B cell (primary cell): Measurements from ENCODE around the gene SCARB1. TPM values are rescaled to one million over a fixed set of nuclear protein-coding genes. Genes with fewer than 3 reads are reported as not detected.

Experiments used
- ATAC-seq: fragments of 200-7000 bp; cut with Tn5 transposase; one replicate; pipeline ENCODE4 v1.10.0; 2021; ENCODE audit warnings: low read depth, mild to moderate bottlenecking, moderate number of reproducible peaks, moderate library complexity
- CTCF ChIA-PET: fragments of 350-600 bp; sonication (Branson Sonifier 250); formaldehyde crosslinking; loops from one replicate; lab custom pipeline; 2021; ENCODE audit warnings: antibody characterized with exemption, inconsistent platforms; lab: Charles Lee
- POLR2A ChIA-PET: fragments of 350-600 bp; sonication (Branson Sonifier 250); formaldehyde crosslinking; loops from one replicate; lab custom pipeline; 2021; ENCODE audit warnings: antibody characterized with exemption; lab: Charles Lee
- DNase-seq: peaks from one replicate; pipeline ENCODE4 v3.0.0; 2013
- H2AFZ ChIP-seq: 2 replicates; pipeline ENCODE4 v1.6.1; 2012; ENCODE audit warnings: mild to moderate bottlenecking, low read depth, low read length; ENCODE audit not compliant: insufficient read depth, poor library complexity, severe bottlenecking
- H3K27ac ChIP-seq, 2 donors: 1 replicate in 1 of 2; 2 replicates in 1 of 2; pipeline ENCODE4 v1.5.1; 2012 to 2013; ENCODE audit warnings: low read length in 2 of 2, mild to moderate bottlenecking in 2 of 2, moderate library complexity in 1 of 2
- H3K27me3 ChIP-seq, 4 experiments: fragments of 200-600 bp in 1 of 4; sonication (generic) in 1 of 4; replicated peaks in 1 of 4; 1 replicate in 2 of 4; 2 replicates in 2 of 4; pipeline versions ENCODE4 v1.6.1 to v1.7.0; 2013 to 2016; ENCODE audit warnings: low read length in 3 of 4, mild to moderate bottlenecking in 2 of 4, mixed read lengths in 1 of 4, moderate library complexity in 1 of 4; ENCODE audit not compliant: insufficient read depth in 4 of 4, control insufficient read depth in 3 of 4; ENCODE audit errors: control extremely low read depth in 1 of 4
- H3K36me3 ChIP-seq, 2 experiments: replicated peaks in 1 of 2; 1 replicate in 1 of 2; 2 replicates in 1 of 2; pipeline versions ENCODE4 v1.6.1 to v1.7.1; 2013; ENCODE audit warnings: low read length in 1 of 2; ENCODE audit not compliant: insufficient read depth in 2 of 2, control insufficient read depth in 1 of 2; ENCODE audit errors: control extremely low read depth in 1 of 2, extremely low read depth in 1 of 2
- H3K4me1 ChIP-seq, 2 donors: fragments of 200-600 bp in 1 of 2; sonication (generic) in 1 of 2; 1 replicate in 1 of 2; 2 replicates in 1 of 2; pipeline versions ENCODE4 v1.5.1 to v1.6.1; 2013 to 2017; ENCODE audit warnings: low read length in 2 of 2; ENCODE audit not compliant: control insufficient read depth in 2 of 2, insufficient read depth in 2 of 2
- H3K4me2 ChIP-seq: replicated peaks from 2 replicates; pipeline ENCODE3; 2012; ENCODE audit warnings: mild to moderate bottlenecking, low read depth, low read length; ENCODE audit not compliant: poor library complexity, severe bottlenecking
- H3K4me3 ChIP-seq, 5 experiments: fragments of 200-600 bp in 1 of 5; sonication (generic) in 1 of 5; 1 replicate in 3 of 5; 2 replicates in 2 of 5; pipeline versions ENCODE4 v1.5.1 to v1.7.0; 2011 to 2016; ENCODE audit warnings: low read length in 4 of 5, mild to moderate bottlenecking in 4 of 5, low read depth in 2 of 5, control low read depth in 1 of 5, moderate library complexity in 1 of 5; ENCODE audit not compliant: insufficient read depth in 1 of 5; ENCODE audit errors: control extremely low read depth in 1 of 5, extremely low read depth in 1 of 5
- H3K79me2 ChIP-seq: fragments of 200-600 bp; sonication (generic); one replicate; pipeline ENCODE4 v1.6.0; 2016; ENCODE audit warnings: low read length; ENCODE audit not compliant: control insufficient read depth, insufficient read depth
- H3K9ac ChIP-seq: fragments of 200-600 bp; sonication (generic); 2 replicates; pipeline ENCODE4 v1.6.1; 2017; ENCODE audit warnings: mild to moderate bottlenecking, low read length, moderate library complexity
- H3K9me3 ChIP-seq, 3 donors: one replicate each; pipeline versions ENCODE4 v1.6.1 to v1.7.1; 2013; ENCODE audit warnings: low read length in 2 of 3; ENCODE audit not compliant: control insufficient read depth in 2 of 3, insufficient read depth in 1 of 3; ENCODE audit errors: control extremely low read depth in 1 of 3
- H4K20me1 ChIP-seq: 2 replicates; pipeline ENCODE4 v1.6.0; 2012; ENCODE audit warnings: mild to moderate bottlenecking, low read length; ENCODE audit not compliant: insufficient read depth, control insufficient read depth, poor library complexity, severe bottlenecking
- H3K27ac Mint-ChIP-seq: one replicate; pipeline ENCODE4 v1.8.0; 2021; ENCODE audit warnings: mixed read lengths
- H3K27me3 Mint-ChIP-seq: one replicate; pipeline ENCODE4 v1.8.0; 2021; ENCODE audit warnings: mixed read lengths
- H3K4me1 Mint-ChIP-seq: one replicate; pipeline ENCODE4 v1.8.0; 2021; ENCODE audit warnings: mixed read lengths
- H3K4me3 Mint-ChIP-seq: one replicate; pipeline ENCODE4 v1.8.0; 2021; ENCODE audit warnings: mixed read lengths
- H3K9me3 Mint-ChIP-seq: one replicate; pipeline ENCODE4 v1.8.0; 2022; ENCODE audit warnings: mixed read lengths; ENCODE audit not compliant: insufficient read depth
- CTCF ChIP-seq: fragments of 200-600 bp; IDR thresholded peaks from one replicate; pipeline ENCODE4 v1.8.0; 2022; ENCODE audit warnings: antibody characterized with exemption, mild to moderate bottlenecking
- EZH2 ChIP-seq: IDR thresholded peaks from 2 replicates; pipeline ENCODE4 v1.6.1; 2012; ENCODE audit warnings: borderline replicate concordance, low read depth, mild to moderate bottlenecking, moderate library complexity, low read length; ENCODE audit not compliant: insufficient read depth, poor library complexity, severe bottlenecking
- WGBS: methylation state at CpG from one replicate; pipeline ENCODE4 v1.1.5; 2013; ENCODE audit warnings: missing lambda C conversion rate; ENCODE audit not compliant: insufficient coverage; 5-methylcytosine and 5-hydroxymethylcytosine counted together
- intact Hi-C: fragments of 100-400 bp; cut with micrococcal nuclease; formaldehyde crosslinking; loops from one replicate; pipeline ENCODE4 v1.10.0; 2022
- polyA plus RNA-seq: library from polyadenylated mRNA; depleted of rRNA; stranded (reverse); fragments of >200 nt; gene quantifications from 2 replicates; pipeline ENCODE4 v1.2.3, GENCODE V29; 2012
- total RNA-seq, 2 donors: library from RNA; stranded (reverse); fragments of 120-200 nt in 1 of 2; gene quantifications; 1 replicate in 1 of 2; 2 replicates in 1 of 2; pipeline versions ENCODE4 v1.2.3 to v1.2.4, GENCODE V29; 2013 to 2022

Gene SCARB1
- total and polyA plus RNA-seq, 2 donors (not counting 1 experiment from before 2014, with no cell fraction given): 26.8 to 30.7 TPM

GRCh38 chr12:124738636-124739467, 124.8 kb downstream of the SCARB1 start:
- Mint-ChIP-seq H3K9me3 (no peaks in the 10 kb centered on the region), H3K27me3 (peaks cover 16% of the 10 kb centered on the region), H3K4me1 (no peaks in the 10 kb centered on the region), H3K27ac (no peak overlapping the region), H3K4me3 (no peak overlapping the region)
- DNase-seq (no peak), ATAC-seq (no peak)
- TF ChIP-seq EZH2 (no peak), CTCF (no peak)
- CTCF ChIA-PET: no interaction called here
- peaks cover 0 to 20% (median 0%) of the 10 kb centered on the region in 3 donors for H3K9me3 ChIP-seq
- H3K36me3 ChIP-seq: no peaks in the 10 kb centered on the region
- no peak overlapping the region for H3K4me3 ChIP-seq
- POLR2A ChIA-PET: no interaction called here
- no peak overlapping the region for H2AFZ ChIP-seq
- WGBS: 91% methylated on average over 30 of the region's 34 CpGs
- no peak overlapping the region for H3K4me2 ChIP-seq
- H3K4me1 ChIP-seq: no peaks in the 10 kb centered on the region
- no peaks in the 10 kb centered on the region for H3K79me2 ChIP-seq
- H3K27me3 ChIP-seq: peaks cover 0 to 26% (median 2%) of the 10 kb centered on the region in 4 experiments
- H3K9ac ChIP-seq: no peak overlapping the region
- H3K27ac ChIP-seq: no peak overlapping the region
- intact Hi-C loops: no loop called here
- H4K20me1 ChIP-seq: no peaks in the 10 kb centered on the region
